A673 (cell line): ENCODE results near the gene SPOCD1. TPM values are rescaled to one million over a fixed set of nuclear protein-coding genes. Genes with fewer than 3 reads are reported as not detected.

Experiments
- BruUV-seq: library from RNA; stranded (reverse); fragments of 400-500 nt; replicated peaks from 2 replicates; lab custom pipeline; 2021; lab: Mats Ljungman, UMichigan
- CTCF ChIA-PET: fragments of 300-600 bp; sonication (Branson Sonifier 250); formaldehyde crosslinking; loops from one replicate; lab custom pipeline; 2022; ENCODE audit warnings: antibody characterized with exemption; lab: Charles Lee
- POLR2A ChIA-PET: fragments of 300-600 bp; sonication (Branson Sonifier 250); formaldehyde crosslinking; loops from one replicate; lab custom pipeline; 2022; ENCODE audit warnings: antibody characterized with exemption; ENCODE audit not compliant: low non-redundant PET; lab: Charles Lee
- DNase-seq: peaks from one replicate; pipeline ENCODE4 v3.0.0-alpha.2; 2015; ENCODE audit warnings: low spot score
- H3K27ac ChIP-seq: fragments of 200-600 bp; sonication (generic); 2 replicates; pipeline ENCODE4 v1.5.1; 2016; ENCODE audit warnings: mixed run types, low read depth, mild to moderate bottlenecking, mixed read lengths, antibody characterized with exemption, low read length; ENCODE audit not compliant: poor library complexity, severe bottlenecking
- H3K27me3 ChIP-seq: fragments of 200-600 bp; sonication (generic); replicated peaks from 2 replicates; pipeline ENCODE4 v1.6.1; 2017; ENCODE audit warnings: mixed run types, low read depth, mild to moderate bottlenecking, mixed read lengths, antibody characterized with exemption, low read length; ENCODE audit not compliant: insufficient read depth, poor library complexity
- H3K36me3 ChIP-seq: fragments of 200-600 bp; sonication (generic); 2 replicates; pipeline ENCODE4 v1.6.1; 2016; ENCODE audit warnings: mixed run types, mild to moderate bottlenecking, mixed read lengths, antibody characterized with exemption, low read length; ENCODE audit not compliant: insufficient read depth, poor library complexity, severe bottlenecking
- H3K4me1 ChIP-seq: fragments of 200-600 bp; sonication (generic); 2 replicates; pipeline ENCODE4 v1.6.1; 2017; ENCODE audit warnings: mixed run types, mild to moderate bottlenecking, mixed read lengths, antibody characterized with exemption, low read length; ENCODE audit not compliant: insufficient read depth, poor library complexity, severe bottlenecking
- H3K4me3 ChIP-seq: fragments of 200-600 bp; sonication (generic); 2 replicates; pipeline ENCODE4 v1.5.1; 2016; ENCODE audit warnings: low read depth, mixed run types, mild to moderate bottlenecking, mixed read lengths, low read length; ENCODE audit not compliant: poor library complexity, severe bottlenecking
- H3K9me3 ChIP-seq: fragments of 200-600 bp; sonication (generic); 2 replicates; pipeline ENCODE4 v1.6.1; 2016; ENCODE audit warnings: mixed run types, low read depth, mild to moderate bottlenecking, mixed read lengths, antibody characterized with exemption, low read length; ENCODE audit not compliant: poor library complexity, severe bottlenecking
- CTCF ChIP-seq: fragments of 300-800, 200-600 bp; sonication (generic); conservative IDR thresholded peaks from 2 replicates; pipeline ENCODE4 v1.5.1; 2017; ENCODE audit warnings: low read depth, mild to moderate bottlenecking, antibody characterized with exemption, low read length, moderate library complexity, mixed read lengths
- EZH2 ChIP-seq: fragments of 200-600 bp; sonication (generic); IDR thresholded peaks from 2 replicates; pipeline ENCODE4 v1.6.1; 2017; ENCODE audit warnings: borderline replicate concordance, low read depth, mild to moderate bottlenecking, mixed read lengths, antibody characterized with exemption, low read length; ENCODE audit not compliant: poor library complexity, severe bottlenecking
- intact Hi-C: fragments of 100-400 bp; cut with micrococcal nuclease; formaldehyde crosslinking; loops from one replicate; pipeline ENCODE4 v1.10.0; 2022; ENCODE audit not compliant: unreplicated experiment
- total RNA-seq: library from RNA; stranded (reverse); gene quantifications from 2 replicates; pipeline ENCODE4 v1.2.3, GENCODE V29; 2021

Gene SPOCD1
- total RNA-seq, 1 experiment from 2014 or later = 0.58 TPM

GRCh38 chr1:31807273-31808048 is 8.4 kb downstream of the SPOCD1 start:
- no peaks in the 10 kb centered on the region for H3K36me3 ChIP-seq
- intact Hi-C loops = no loop called here
- peaks cover 4% of the 10 kb centered on the region for H3K4me1 ChIP-seq
- ChIA-PET CTCF (no interaction called here), POLR2A (no interaction called here)
- no peak for DNase-seq
- H3K9me3 ChIP-seq = no peaks in the 10 kb centered on the region
- no TSS peak for BruUV-seq
- H3K4me3 ChIP-seq = no peak overlapping the region
- TF ChIP-seq CTCF = no peak
- TF ChIP-seq EZH2 = no peak
- H3K27me3 ChIP-seq = no peaks in the 10 kb centered on the region
- H3K27ac ChIP-seq = no peak overlapping the region

- Histone ChIP-seq H3K27ac (no peak overlapping the region), H3K27me3 (no peaks in the 10 kb centered on the region), H3K9me3 (no peaks in the 10 kb centered on the region), H3K4me3 (no peak overlapping the region), H3K4me1 (peaks cover 14% of the 10 kb centered on the region), H3K36me3 (no peaks in the 10 kb centered on the region)
- intact Hi-C loops = no loop called here
- CTCF ChIA-PET = no interaction called here
- BruUV-seq = no TSS peak
- no peak for TF ChIP-seq EZH2
- TF ChIP-seq CTCF = no peak
- POLR2A ChIA-PET = interaction anchor here (0.6 kb wide), 1 partner anchor 508 kb away, joined by 4 read pairs; the partner anchor contains the start of gene ZCCHC17
- DNase-seq = no peak
Observed at GRCh38 chr1:31805318-31805717, 10.5 kb downstream of the SPOCD1 start.

- Histone ChIP-seq H3K4me3 (no peak overlapping the region), H3K4me1 (peaks cover 22% of the 10 kb centered on the region), H3K36me3 (no peaks in the 10 kb centered on the region), H3K27me3 (no peaks in the 10 kb centered on the region), H3K27ac (no peak overlapping the region), H3K9me3 (no peaks in the 10 kb centered on the region)
- ChIA-PET POLR2A (no interaction called here), CTCF (interaction anchor here (0.6 kb wide), 1 partner anchor 134 kb away, joined by 3 read pairs; the partner anchor contains the start of gene PTP4A2)
- no TSS peak for BruUV-seq
- DNase-seq = no peak
- intact Hi-C loops = no loop called here
- TF ChIP-seq CTCF (no peak), EZH2 (no peak)
Observed at GRCh38 chr1:31804098-31804497, 11.7 kb downstream of the SPOCD1 start.
